Activated CD4-positive, CD25-positive, alpha-beta regulatory T cell (primary cell): ENCODE data around the gene ALG1L2.
"Not testable (repeated sequence)": the region's sequence is repeated elsewhere in the genome, so short reads cannot be mapped to it uniquely, and the experiment has no call there.

Experiments used
- DNase-seq, 4 experiments: peaks; one replicate each; lab custom pipeline; 2025; lab: John Stamatoyannopoulos, UW

The ALG1L2 gene, protein sequence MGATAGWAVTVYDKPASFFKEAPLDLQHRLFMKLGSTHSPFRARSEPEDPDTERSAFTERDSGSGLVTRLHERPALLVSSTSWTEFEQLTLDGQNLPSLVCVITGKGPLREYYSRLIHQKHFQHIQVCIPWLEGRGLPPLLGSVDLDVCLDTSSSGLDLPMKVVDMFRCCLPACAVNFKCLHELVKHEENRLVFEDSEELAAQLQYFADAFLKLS

GRCh38 chr3:130081351-130081881 lies at the start of gene ALG1L2:
Gene ALG1L2, plus strand, starts transcription at chr3:130081831. Its CDS starts 186 bp downstream, at chr3:130082017.
- DNase-seq: no peak

- not testable (repeated sequence) for DNase-seq
Observed at GRCh38 chr3:130037126-130037815, 44.4 kb upstream of the ALG1L2 start.

DNA sequence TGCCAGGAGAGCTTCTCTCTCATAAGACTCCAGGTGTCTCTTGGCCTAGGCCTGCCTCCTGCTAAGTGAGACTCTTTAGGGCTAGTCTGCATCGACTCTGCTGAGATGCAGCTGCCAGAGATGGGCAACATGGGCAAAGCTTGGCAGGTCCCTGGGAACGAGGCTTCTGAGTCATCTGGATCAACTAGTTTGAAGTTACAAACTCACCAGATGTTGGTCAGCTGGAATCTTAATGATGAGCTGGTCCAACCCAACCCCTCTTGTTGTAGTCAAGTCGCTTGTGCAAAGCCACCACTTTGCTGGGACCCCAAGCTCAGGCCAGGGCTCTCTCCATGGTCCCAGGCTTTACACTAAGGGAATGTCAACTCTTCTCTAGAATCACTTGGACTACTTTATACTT lies 38.9 kb upstream of the ALG1L2 start:
- DNase-seq: not testable (repeated sequence)

- not testable (repeated sequence) for DNase-seq
Observed at GRCh38 chr3:130043658-130044057, 38.0 kb upstream of the ALG1L2 start.

GRCh38 chr3:130044370-130044769 lies 37.3 kb upstream of the ALG1L2 start:
- no peak for DNase-seq

DNA sequence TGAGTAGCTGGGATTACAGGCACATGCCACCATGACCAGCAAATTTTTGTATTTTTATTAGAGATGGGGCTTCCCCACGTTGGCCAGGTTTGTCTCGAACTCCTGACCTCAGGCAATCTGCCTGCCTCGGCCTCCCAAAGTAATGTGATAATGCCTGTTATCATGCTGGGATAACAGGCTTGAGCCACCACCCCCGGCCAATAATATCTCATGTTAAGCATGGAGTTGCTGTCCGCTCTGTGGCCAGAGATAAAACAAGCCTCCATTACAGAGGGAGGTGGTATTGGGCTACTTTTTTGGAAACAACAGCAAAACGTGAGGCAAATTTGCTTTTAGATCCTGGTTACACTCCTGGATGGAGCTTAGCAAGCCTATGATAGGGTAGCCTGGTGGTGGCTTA lies 32.9 kb upstream of the ALG1L2 start:
- DNase-seq: no peak

DNA sequence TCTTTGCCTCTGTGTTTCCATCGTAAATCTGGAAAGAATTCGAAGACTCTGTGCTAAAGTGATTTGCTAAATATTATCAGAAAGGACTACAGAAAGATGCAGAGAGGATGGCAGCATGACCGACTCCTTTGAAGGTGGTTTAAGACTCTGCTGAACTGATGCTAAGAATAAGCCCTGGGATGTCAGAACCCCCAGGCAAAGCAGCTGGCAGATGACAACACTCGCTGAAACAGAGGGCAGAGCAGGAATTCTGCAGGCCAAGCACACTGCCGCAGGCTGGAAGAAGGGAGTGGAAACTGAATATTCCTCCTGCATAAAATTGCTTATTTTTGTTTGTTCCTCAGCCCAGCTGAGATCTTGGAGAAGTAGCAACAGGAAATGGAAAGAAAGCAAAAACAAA lies 29.3 kb upstream of the ALG1L2 start:
- DNase-seq: not testable (repeated sequence)

DNA sequence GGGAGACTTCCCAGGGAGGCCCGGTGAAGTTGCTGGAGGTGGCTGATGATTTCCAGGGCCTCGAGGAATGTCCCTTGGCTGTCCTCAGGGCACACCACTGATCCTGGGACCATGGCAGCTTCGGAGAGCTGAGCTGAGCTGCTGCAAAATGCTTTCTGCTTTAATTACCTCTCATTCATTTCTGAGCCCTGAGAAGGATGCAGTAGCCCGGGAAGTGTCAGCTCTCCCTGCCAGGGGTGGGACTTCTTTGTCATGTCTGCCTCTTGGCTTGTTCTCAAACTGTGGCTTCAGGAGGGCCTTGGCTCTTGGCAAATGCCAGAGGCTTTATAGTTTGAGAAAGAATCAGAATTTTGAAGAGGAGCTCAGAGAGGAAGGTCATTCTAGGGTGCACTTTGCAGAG lies 28.7 kb upstream of the ALG1L2 start:
- not testable (repeated sequence) for DNase-seq

GRCh38 chr3:130057536-130058266 lies 23.9 kb upstream of the ALG1L2 start:
- not testable (repeated sequence) for DNase-seq

GRCh38 chr3:130058267-130058657 lies 23.4 kb upstream of the ALG1L2 start:
- DNase-seq: not testable (repeated sequence)

- DNase-seq: not testable (repeated sequence)
Observed at GRCh38 chr3:130058716-130059115, 22.9 kb upstream of the ALG1L2 start.

DNA sequence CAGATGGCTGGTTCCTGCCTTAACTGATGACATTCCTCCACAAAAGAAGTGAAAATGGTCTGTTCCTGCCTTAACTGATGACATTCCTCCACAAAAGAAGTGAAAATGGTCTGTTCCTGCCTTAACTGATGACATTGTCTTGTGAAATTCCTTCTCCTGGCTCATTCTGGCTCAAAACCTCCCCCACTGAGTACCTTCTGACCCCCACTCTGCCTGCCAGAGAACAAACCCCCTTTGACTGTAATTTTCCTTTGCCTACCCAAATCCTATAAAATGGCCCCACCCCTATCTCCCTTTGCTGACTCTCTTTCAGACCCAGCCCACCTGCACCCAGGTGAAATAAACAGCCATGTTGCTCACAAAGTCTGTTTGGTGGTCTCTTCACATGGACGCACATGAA lies 22.5 kb upstream of the ALG1L2 start:
- not testable (repeated sequence) for DNase-seq

DNA sequence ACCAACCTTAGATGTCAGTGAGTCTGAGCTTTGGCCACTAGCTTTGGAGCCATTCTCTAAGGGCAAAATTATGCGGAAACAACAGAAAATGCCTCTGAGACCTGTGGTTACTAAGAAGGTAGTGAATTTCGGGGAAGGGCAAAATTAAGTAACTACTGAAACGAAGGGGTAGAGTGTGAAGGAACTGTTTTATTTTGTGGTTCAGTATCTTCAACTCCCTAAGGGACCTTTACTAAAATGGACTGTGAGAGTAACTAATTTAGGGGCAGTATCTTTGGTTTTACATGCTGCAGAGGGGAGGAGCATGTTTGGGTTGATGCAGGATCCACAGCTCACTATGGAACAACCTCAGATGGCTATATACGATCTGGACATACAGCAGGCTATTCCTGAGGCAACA lies 8.0 kb upstream of the ALG1L2 start:
- DNase-seq: no peak

DNA sequence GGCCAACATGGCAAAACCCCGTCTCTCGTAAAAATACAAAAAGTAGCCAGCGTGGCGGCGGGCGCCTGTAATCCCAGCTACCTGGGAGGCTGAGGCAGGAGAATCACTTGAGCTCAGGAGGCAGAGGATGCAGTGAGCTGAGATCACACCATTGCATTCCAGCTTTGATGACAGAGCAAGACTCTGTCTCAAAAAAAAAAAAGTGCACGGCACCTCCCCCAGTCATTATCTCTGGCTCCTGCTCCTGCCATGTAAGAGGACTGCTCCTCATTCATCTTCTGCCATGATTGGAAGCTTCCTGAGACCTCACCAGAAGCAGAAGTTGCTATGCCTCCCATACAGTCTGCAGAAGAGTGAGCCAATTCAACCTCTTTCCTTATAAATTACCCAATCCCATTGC lies 4.0 kb upstream of the ALG1L2 start:
- DNase-seq: no peak

GRCh38 chr3:130083363-130084090 lies 1.9 kb downstream of the ALG1L2 start:
- DNase-seq: not testable (repeated sequence)

- DNase-seq: no peak
Observed at GRCh38 chr3:130084436-130084980, 2.9 kb downstream of the ALG1L2 start.

DNA sequence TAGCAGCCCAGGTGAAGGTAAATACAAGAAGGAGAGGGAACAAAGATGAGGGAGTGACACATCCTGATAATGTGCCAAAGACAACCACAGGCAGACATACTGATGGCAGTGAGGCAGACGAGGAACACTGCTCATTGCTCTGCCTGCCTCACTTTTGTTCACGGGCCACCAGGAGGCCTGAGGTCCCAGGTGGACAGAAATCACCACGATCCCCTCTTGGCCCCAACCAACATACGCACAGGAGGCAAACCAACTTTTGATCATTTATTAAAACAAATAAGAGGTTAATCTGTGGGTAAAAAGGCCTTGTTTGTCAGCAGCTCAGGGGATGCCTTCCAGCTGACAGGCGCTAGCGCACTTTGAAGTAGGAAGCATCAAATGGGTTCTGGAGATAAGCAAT lies 4.2 kb downstream of the ALG1L2 start:
- DNase-seq: no peak

DNA sequence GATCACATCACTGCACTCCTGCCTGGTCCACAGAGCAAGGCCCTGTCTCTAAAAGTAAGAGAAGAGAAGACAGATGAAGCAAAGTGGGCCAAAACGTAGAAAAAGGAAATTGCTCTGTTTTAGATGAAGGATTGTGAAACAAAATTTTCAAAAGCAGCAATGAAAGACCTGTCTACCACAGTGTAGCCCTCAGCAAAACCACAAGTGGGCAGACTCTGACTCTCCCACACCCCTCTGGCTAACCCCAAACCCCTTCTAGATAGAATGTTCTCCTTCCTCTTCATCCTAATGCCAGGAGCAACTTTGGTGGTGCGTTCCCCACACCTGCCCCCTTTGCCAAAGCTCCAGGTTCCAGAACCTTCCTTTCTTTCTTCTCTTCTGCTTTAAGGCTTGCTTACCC lies 5.0 kb downstream of the ALG1L2 start:
- DNase-seq: not testable (repeated sequence)

- DNase-seq: no peak
Observed at GRCh38 chr3:130088061-130088460, 6.4 kb downstream of the ALG1L2 start.

- DNase-seq: not testable (repeated sequence)
Observed at GRCh38 chr3:130090681-130091080, 9.1 kb downstream of the ALG1L2 start.

DNA sequence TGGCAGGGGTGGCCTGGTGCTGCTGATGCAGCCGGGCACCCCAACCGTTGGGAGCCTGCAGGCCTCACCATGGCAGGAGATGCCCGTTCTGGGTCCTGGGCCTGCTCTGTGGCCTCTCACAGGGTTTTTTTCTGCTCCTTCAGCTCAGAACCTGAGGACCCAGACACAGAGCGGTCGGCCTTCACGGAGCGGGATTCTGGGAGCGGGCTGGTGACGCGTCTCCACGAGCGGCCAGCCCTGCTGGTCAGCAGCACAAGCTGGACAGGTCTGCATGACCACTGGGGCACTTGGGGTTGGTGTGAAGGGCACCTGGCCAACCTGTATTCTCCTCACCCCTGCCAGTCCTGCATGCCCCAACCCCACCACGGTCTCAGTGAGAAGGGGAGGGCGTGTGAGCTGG lies 10.3 kb downstream of the ALG1L2 start:
- no peak for DNase-seq
